PFSK-1 (cell line): ENCODE measurements around the gene CMYA5.

Source experiments
- POLR2AphosphoS5 ChIP-seq: IDR thresholded peaks from 2 replicates; pipeline ENCODE4 v1.6.1; 2012; ENCODE audit warnings: low read depth, mild to moderate bottlenecking, control low read depth, low read length, moderate library complexity
- SIN3A ChIP-seq: IDR thresholded peaks from 2 replicates; pipeline ENCODE4 v1.6.1; 2012; ENCODE audit warnings: mild to moderate bottlenecking, low read length, moderate library complexity, borderline replicate concordance; ENCODE audit not compliant: insufficient read depth
- TAF1 ChIP-seq: IDR thresholded peaks from 2 replicates; pipeline ENCODE4 v1.6.1; 2012; ENCODE audit warnings: low read length, control low read depth, borderline replicate concordance; ENCODE audit not compliant: insufficient read depth

- no peak for TF ChIP-seq TAF1
- no peak for TF ChIP-seq POLR2AphosphoS5
- no peak for TF ChIP-seq SIN3A
Observed at GRCh38 chr5:79692596-79692995, 3.0 kb downstream of the CMYA5 start.
